Measurements from ENCODE around the gene PDGFD. TPM values are rescaled to one million over a fixed set of nuclear protein-coding genes. Genes with fewer than 3 reads are reported as not detected.
A peak's percentile ranks its signal among the peaks of the same experiment; 100 is the strongest.

PDGFD gene
- total and polyA plus RNA-seq, 9 donors: 42.8 to 134 (median 77.9) TPM

DNA sequence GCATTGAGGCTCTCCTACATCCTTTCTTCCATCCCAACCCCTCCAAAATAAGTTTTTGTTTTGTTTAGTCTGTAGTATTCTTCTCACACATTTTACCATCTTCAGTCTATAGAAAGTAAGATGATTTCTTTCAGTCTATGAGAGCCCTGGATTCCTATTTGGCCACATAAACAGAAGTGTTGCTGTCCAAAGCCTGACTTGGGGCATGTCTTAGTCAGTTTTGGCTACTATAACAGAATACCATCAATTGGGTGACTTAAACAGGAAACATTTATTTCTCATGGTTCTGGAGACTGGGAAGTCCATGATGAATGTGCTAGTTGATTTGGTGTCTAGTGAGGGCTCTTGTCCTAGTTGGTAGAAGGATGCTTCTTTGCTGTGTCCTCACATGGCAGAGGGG is 274.3 kb downstream of the PDGFD start:
- intact Hi-C loops (cut with DNase I): no loop called here
- Histone ChIP-seq H3K36me3 (no peaks in the 10 kb centered on the region), H3K4me3 (no peak overlapping the region), H3K27me3 (no peaks in the 10 kb centered on the region), H3K27ac (no peak overlapping the region), H3K9me3 (no peaks in the 10 kb centered on the region), H3K4me1 (ENCODE audit: insufficient read depth) (no peaks in the 10 kb centered on the region)
- TF ChIP-seq CTCF (IDR thresholded peaks at IDR 0.05) (no peak), POLR2A (IDR thresholded peaks at IDR 0.05) (no peak), EP300 (IDR thresholded peaks at IDR 0.05) (no peak)
- no peak for DNase-seq

GRCh38 chr11:103888541-103888951 is 275.4 kb downstream of the PDGFD start:
- Histone ChIP-seq H3K4me1 (ENCODE audit: insufficient read depth) (no peaks in the 10 kb centered on the region), H3K36me3 (no peaks in the 10 kb centered on the region), H3K4me3 (no peak overlapping the region), H3K27ac (no peak overlapping the region), H3K27me3 (no peaks in the 10 kb centered on the region), H3K9me3 (no peaks in the 10 kb centered on the region)
- intact Hi-C loops (cut with DNase I): no loop called here
- DNase-seq: no peak
- TF ChIP-seq CTCF (IDR thresholded peaks at IDR 0.05) (no peak), POLR2A (IDR thresholded peaks at IDR 0.05) (no peak), EP300 (IDR thresholded peaks at IDR 0.05) (no peak)

DNA sequence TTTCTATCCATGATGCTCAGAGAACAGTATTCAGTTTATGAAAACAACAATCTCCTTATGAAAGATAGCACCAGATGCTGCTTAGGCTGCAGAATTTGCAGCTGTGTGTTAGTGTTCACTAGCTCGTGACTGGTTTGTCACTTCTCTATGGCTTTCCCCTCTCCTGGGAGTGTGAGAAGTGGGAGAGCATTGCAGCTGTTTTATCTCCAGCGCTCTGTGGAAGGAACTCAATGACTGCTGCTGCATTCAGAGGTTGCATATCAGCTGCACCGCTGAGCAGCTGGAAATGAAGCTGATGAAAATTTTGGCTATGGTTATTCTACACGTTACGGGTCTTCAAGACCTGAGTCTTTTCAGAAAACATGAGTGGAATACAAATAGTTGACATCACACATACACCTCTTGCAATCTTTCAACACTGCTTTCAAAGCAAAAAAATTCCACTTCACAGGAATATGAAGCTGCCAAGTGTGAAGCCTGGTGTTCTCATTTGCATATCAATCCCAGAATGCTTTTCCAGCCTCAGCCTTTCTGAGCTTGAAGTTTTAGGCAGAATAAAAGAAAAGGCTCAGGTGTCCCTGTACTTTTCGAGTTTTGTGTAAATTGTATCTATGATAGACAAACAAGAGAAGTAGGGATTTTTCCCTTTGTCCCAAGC is 276.8 kb downstream of the PDGFD start:
- Histone ChIP-seq H3K27ac (no peak overlapping the region), H3K9me3 (no peaks in the 10 kb centered on the region), H3K4me1 (ENCODE audit: insufficient read depth) (no peaks in the 10 kb centered on the region), H3K4me3 (no peak overlapping the region), H3K36me3 (no peaks in the 10 kb centered on the region), H3K27me3 (no peaks in the 10 kb centered on the region)
- 8 to 20% (median 16%) methylated on average over 6 of the region's 6 CpGs for WGBS, 3 donors
- intact Hi-C loops (cut with DNase I): no loop called here
- peak in 1 of 5 donors; percentile 9 for DNase-seq
- TF ChIP-seq POLR2A (IDR thresholded peaks at IDR 0.05) (no peak), CTCF (IDR thresholded peaks at IDR 0.05) (no peak), EP300 (IDR thresholded peaks at IDR 0.05) (no peak)

GRCh38 chr11:103883856-103884255 is 280.1 kb downstream of the PDGFD start:
- no peak overlapping the region for H3K27ac ChIP-seq
- no peaks in the 10 kb centered on the region for H3K9me3 ChIP-seq
- WGBS, 3 donors: 56 to 69% (median 66%) methylated on average over 1 of the region's 1 CpG
- no peaks in the 10 kb centered on the region for H3K4me1 ChIP-seq (ENCODE audit: insufficient read depth)
- no peaks in the 10 kb centered on the region for H3K27me3 ChIP-seq
- TF ChIP-seq POLR2A (IDR thresholded peaks at IDR 0.05) (no peak), CTCF (IDR thresholded peaks at IDR 0.05) (no peak), EP300 (IDR thresholded peaks at IDR 0.05) (no peak)
- no peak overlapping the region for H3K4me3 ChIP-seq
- intact Hi-C loops (cut with DNase I): no loop called here
- H3K36me3 ChIP-seq: no peaks in the 10 kb centered on the region
- DNase-seq: no peak

Data from ovary (tissue), 9 donors.